K562 (cell line): ENCODE data around the gene CENPN. TPM values are rescaled to one million over a fixed set of nuclear protein-coding genes. Genes with fewer than 3 reads are reported as not detected.

Experiments
- ATAC-seq: fragments of 200-7000 bp; cut with Tn5 transposase; 3 replicates; pipeline ENCODE4 v1.9.1; 2020; ENCODE audit warnings: moderate library complexity
- BruUV-seq: library from RNA; stranded (reverse); fragments of 400-500 nt; replicated peaks from 2 replicates; lab custom pipeline; 2021; lab: Mats Ljungman, UMichigan
- CTCF ChIA-PET: fragments of 300-600 bp; formaldehyde crosslinking; extraction: SDS; loops from one replicate; lab custom pipeline; 2021; ENCODE audit warnings: low intra/inter-chr PET ratio; lab: Yijun Ruan, JAX
- POLR2A ChIA-PET: fragments of 300-600, 350-650 bp; sonication (Branson Sonifier 250); formaldehyde crosslinking; extraction: SDS; loops from one replicate; lab custom pipeline; 2021; ENCODE audit warnings: antibody characterized with exemption, inconsistent platforms; lab: Yijun Ruan, JAX
- DNase-seq, 4 experiments: peaks; one replicate each; pipeline versions ENCODE4 v3.0.0 to v3.0.0-alpha.2; 2011 to 2018; ENCODE audit warnings: low spot score in 3 of 4, mixed read lengths in 3 of 4; ENCODE audit errors: extremely low read depth in 1 of 4
- FAIRE-seq: peaks from 2 replicates; lab custom pipeline; 2011; peaks lifted over from hg19 to GRCh38; lab: Jason Lieb, UNC
- H2AFZ ChIP-seq: 2 replicates; pipeline ENCODE4 v1.6.0; 2011; ENCODE audit warnings: low read depth, low read length, control low read depth, inconsistent platforms
- H3K27ac ChIP-seq: fragments of 200-600 bp; 3 replicates; pipeline ENCODE4 v1.8.0; 2011; ENCODE audit warnings: low read depth, mild to moderate bottlenecking, control low read depth, inconsistent platforms, low read length, moderate library complexity, mixed read lengths; ENCODE audit errors: extremely low read depth
- H3K27me3 ChIP-seq, 2 experiments: fragments of 300-600 bp in 1 of 2; 2 replicates in 1 of 2; 3 replicates in 1 of 2; pipeline versions ENCODE4 v1.6.0 to v1.8.0; 2011; ENCODE audit warnings: inconsistent platforms in 2 of 2, low read length in 2 of 2, mild to moderate bottlenecking in 1 of 2, mixed read lengths in 1 of 2, moderate library complexity in 1 of 2; ENCODE audit not compliant: control insufficient read depth in 2 of 2, insufficient read depth in 2 of 2
- H3K36me3 ChIP-seq: fragments of 300-600 bp; 3 replicates; pipeline ENCODE4 v1.8.0; 2011; ENCODE audit warnings: mild to moderate bottlenecking, low read length, inconsistent platforms; ENCODE audit not compliant: control insufficient read depth, insufficient read depth
- H3K4me1 ChIP-seq, 2 experiments: fragments of 200-600 bp in 1 of 2; replicated peaks in 1 of 2; 2 replicates in 1 of 2; 3 replicates in 1 of 2; pipeline versions ENCODE4 v1.5.1 to v1.8.0; 2011; ENCODE audit warnings: inconsistent platforms in 2 of 2, low read length in 2 of 2, mild to moderate bottlenecking in 1 of 2, mixed read lengths in 1 of 2, moderate library complexity in 1 of 2; ENCODE audit not compliant: control insufficient read depth in 2 of 2, insufficient read depth in 2 of 2
- H3K4me2 ChIP-seq: 2 replicates; pipeline ENCODE4 v1.6.1; 2011; ENCODE audit warnings: low read length, control low read depth, inconsistent platforms, mixed read lengths; ENCODE audit not compliant: insufficient read depth
- H3K4me3 ChIP-seq: fragments of 200-600 bp; sonication (generic), shearing (Covaris generic); 2 replicates; pipeline ENCODE4 v1.5.1; 2016; ENCODE audit warnings: control low read depth, inconsistent platforms
- H3K79me2 ChIP-seq: fragments of 200-600 bp; 3 replicates; pipeline ENCODE4 v1.8.0; 2011; ENCODE audit warnings: low read length, inconsistent platforms; ENCODE audit not compliant: control insufficient read depth, insufficient read depth
- H3K9ac ChIP-seq, 2 experiments: 2 replicates each; pipeline versions ENCODE4 v1.6.0 to v1.6.1; 2011; ENCODE audit warnings: low read depth in 2 of 2, low read length in 2 of 2, control low read depth in 1 of 2, inconsistent platforms in 1 of 2, mild to moderate bottlenecking in 1 of 2, mixed read lengths in 1 of 2; ENCODE audit not compliant: insufficient read depth in 1 of 2
- H3K9me1 ChIP-seq: one replicate; pipeline ENCODE4 v1.6.0; 2011; ENCODE audit warnings: inconsistent platforms, mild to moderate bottlenecking, low read length, moderate library complexity; ENCODE audit not compliant: control insufficient read depth, insufficient read depth
- H3K9me3 ChIP-seq: replicated peaks from 2 replicates; pipeline ENCODE4 v1.5.1; 2011; ENCODE audit warnings: low read depth, low read length, inconsistent platforms; ENCODE audit not compliant: control insufficient read depth, insufficient read depth
- H4K20me1 ChIP-seq: replicated peaks from 2 replicates; pipeline ENCODE4 v1.6.1; 2011; ENCODE audit warnings: low read length, inconsistent platforms, mixed read lengths; ENCODE audit not compliant: control insufficient read depth, insufficient read depth
- CEBPG ChIP-seq, 3 experiments: fragments of 200-800 bp in 1 of 3; sonication (Bioruptor generic) in 1 of 3; sonication (generic) in 1 of 3; formaldehyde crosslinking in 1 of 3; IDR thresholded peaks in 2 of 3; conservative IDR thresholded peaks in 1 of 3; 2 replicates each; pipeline versions ENCODE4 v1.6.1 to v1.8.0; 2016 to 2022; ENCODE audit warnings: missing compliant biosample characterization in 2 of 3, missing genetic modification characterization in 2 of 3, mild to moderate bottlenecking in 1 of 3, missing genetic modification reagents in 1 of 3
- CHD1 ChIP-seq: fragments of 200-600 bp; sonication (generic); IDR thresholded peaks from one replicate; pipeline ENCODE4 v1.6.1; 2012; ENCODE audit warnings: mild to moderate bottlenecking, moderate library complexity, low read length, inconsistent platforms
- DNMT1 ChIP-seq: fragments of 450-650 bp; IDR thresholded peaks from 2 replicates; pipeline ENCODE4 v1.6.1; 2016; ENCODE audit warnings: antibody characterized with exemption, mild to moderate bottlenecking
- RBM25 ChIP-seq: fragments of 200-400 bp; formaldehyde crosslinking; IDR thresholded peaks from 2 replicates; pipeline ENCODE4 v1.6.1; 2018; ENCODE audit warnings: low read length, low read depth, moderate library complexity; ENCODE audit not compliant: severe bottlenecking
- ZNF146 ChIP-seq: IDR thresholded peaks from one replicate; pipeline ENCODE4 v1.6.1; 2018; ENCODE audit warnings: missing compliant biosample characterization; ENCODE audit not compliant: unreplicated experiment
- WGBS: fragments of 100-300 bp; shearing (Covaris generic); methylation state at CpG from one replicate; pipeline ENCODE4 v1.1.6; 2016; ENCODE audit warnings: low coverage, mixed read lengths; ENCODE audit not compliant: insufficient coverage; ENCODE audit errors: missing lambda C conversion rate; 5-methylcytosine and 5-hydroxymethylcytosine counted together
- in situ Hi-C: fragments of 300-500 bp; cut with MboI; formaldehyde crosslinking; loops from 4 replicates; pipeline ENCODE4 v1.15.0; 2018; ENCODE audit warnings: inconsistent platforms, mixed read lengths
- intact Hi-C: fragments of 100-400 bp; cut with micrococcal nuclease; formaldehyde crosslinking; loops from 2 replicates; pipeline ENCODE4 v1.14.2; 2022
- polyA plus RNA-seq, 8 experiments: library from polyadenylated mRNA; depleted of rRNA in 4 of 8; stranded (reverse) in 5 of 8; unstranded in 3 of 8; fragments of >200 nt; fragmentation: Nextera tagmentation in 2 of 8; fragmentation: Illumina TruSeq in 1 of 8; extraction: Ambion mirVana in 2 of 8; extraction: Trizol in 1 of 8; gene quantifications; 2 replicates each; pipeline versions ENCODE4 v1.2.1 to v1.2.3, GENCODE V29; 2011 to 2014; ENCODE audit warnings: inconsistent platforms in 1 of 8, missing spikeins in 1 of 8
- total RNA-seq, 7 experiments: library from RNA; depleted of rRNA in 6 of 7; stranded (reverse); fragments of >200 nt in 6 of 7; fragmentation: Illumina TruSeq in 2 of 7; extraction: Trizol in 2 of 7; gene quantifications; 2 replicates each; pipeline versions ENCODE4 v1.2.1 to v1.2.3, GENCODE V29; 2011 to 2021; ENCODE audit warnings: low replicate concordance in 1 of 7

Gene CENPN
- total and polyA plus RNA-seq, 9 of the 15 experiments (the other 6 are each of a cell fraction or from before 2014, with no cell fraction given), result 92.3 to 384 (median 140) TPM

DNA sequence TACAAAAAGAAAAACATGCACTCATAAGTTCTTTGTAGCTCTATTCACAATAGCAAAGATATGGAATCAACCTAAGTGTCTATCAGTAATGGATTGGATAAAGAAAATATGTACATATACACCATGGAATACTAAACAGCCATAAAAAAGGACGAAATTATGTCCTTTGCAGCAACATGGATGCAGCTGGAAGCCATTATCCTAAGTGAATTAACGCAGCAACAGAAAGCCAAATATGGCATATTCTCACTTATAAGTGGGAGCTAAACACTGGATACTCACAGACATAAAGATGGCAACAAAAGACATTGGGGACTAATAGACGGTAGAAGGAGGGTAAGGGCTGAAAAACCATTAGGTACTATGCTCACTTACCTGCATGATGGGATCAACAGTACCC, 6.1 kb upstream of the CENPN start:
- FAIRE-seq, result no peak
- in situ Hi-C loops (loop anchor here (25.0 kb wide), 1 partner anchor 736 kb away; no protein-coding TSS in a partner anchor), intact Hi-C loops (no loop called here)
- whole genome bisulfite sequencing, result 93% methylated on average over 3 of the region's 3 CpGs
- peaks cover 19% of the 10 kb centered on the region; the same call in 2 of the 3 replicates for H3K36me3 ChIP-seq
- TF ChIP-seq ZNF146 (CRISPR knock-in tag) (peak; percentile 54), CEBPG (CRISPR knock-in tag; IDR thresholded peaks at IDR 0.05) (no peak), CEBPG (tag; conservative IDR thresholded peaks at IDR 0.05 in 1 of 2, IDR thresholded peaks at IDR 0.05 in 1 of 2) (no peak), CHD1 (no peak), RBM25 (peak; percentile 14), DNMT1 (no peak)
- no peak overlapping the region for H3K4me3 ChIP-seq
- CTCF ChIA-PET, result no interaction called here
- no peak overlapping the region for H2AFZ ChIP-seq
- POLR2A ChIA-PET, result interaction anchor here (0.7 to 1.8 kb wide), 3 partner anchors 11 to 226 kb away, joined by 4 to 5 read pairs (median 5); no protein-coding TSS in a partner anchor
- no peak overlapping the region for H3K9ac ChIP-seq
- peaks cover 99% of the 10 kb centered on the region for H3K79me2 ChIP-seq
- ATAC-seq, result no peak
- peaks cover 4% of the 10 kb centered on the region for H3K9me1 ChIP-seq
- H4K20me1 ChIP-seq, result peaks cover 19% of the 10 kb centered on the region
- no peak overlapping the region for H3K4me2 ChIP-seq
- no peaks in the 10 kb centered on the region for H3K9me3 ChIP-seq
- no TSS peak for BruUV-seq
- peaks cover 11 to 19% of the 10 kb centered on the region in 2 experiments; a peak in 4 of 5 replicates for H3K4me1 ChIP-seq
- no peak overlapping the region for H3K27ac ChIP-seq
- DNase-seq, result no peak
- no peaks in the 10 kb centered on the region for H3K27me3 ChIP-seq
